WI38 (cell line): ENCODE results near the gene FSTL4.

ENCODE experiments used
- H3K4me3 ChIP-seq: 2 replicates; pipeline ENCODE4 v1.5.1; 2011; ENCODE audit warnings: low read depth, mild to moderate bottlenecking, control low read depth, low read length
- CTCF ChIP-seq: IDR thresholded peaks from 2 replicates; pipeline ENCODE4 v1.5.1; 2012; ENCODE audit warnings: low read depth, mild to moderate bottlenecking, control low read depth, low read length

The FSTL4 gene

GRCh38 chr5:133321833-133322420 lies 290.4 kb downstream of the FSTL4 start:
- no peak for TF ChIP-seq CTCF
- no peak overlapping the region for H3K4me3 ChIP-seq

GRCh38 chr5:133321286-133321832 lies 291.0 kb downstream of the FSTL4 start:
- H3K4me3 ChIP-seq: no peak overlapping the region
- TF ChIP-seq CTCF: no peak

GRCh38 chr5:133319905-133320520 lies 292.3 kb downstream of the FSTL4 start:
- no peak for TF ChIP-seq CTCF

GRCh38 chr5:133319244-133319643 lies 293.1 kb downstream of the FSTL4 start:
- H3K4me3 ChIP-seq: no peak overlapping the region
- no peak for TF ChIP-seq CTCF

More at GRCh38 chr5:133319905-133320520, 292.3 kb downstream of the FSTL4 start:
- H3K4me3 ChIP-seq: no peak overlapping the region

- no peak for TF ChIP-seq CTCF
Measured at GRCh38 chr5:133317558-133317957, 294.8 kb downstream of the FSTL4 start.

GRCh38 chr5:133316346-133317343 lies 295.7 kb downstream of the FSTL4 start:
- no peak overlapping the region for H3K4me3 ChIP-seq
- no peak; the same call in 1 of the 2 replicates for TF ChIP-seq CTCF

More at GRCh38 chr5:133317558-133317957, 294.8 kb downstream of the FSTL4 start:
- no peak overlapping the region for H3K4me3 ChIP-seq
